Brain pericyte (primary cell): ENCODE results near the gene BOD1.
A peak's percentile ranks its signal among the peaks of the same experiment; 100 is the strongest.

Experiments
- DNase-seq: peaks from one replicate; pipeline ENCODE4 v3.0.0-alpha.2; 2012; ENCODE audit warnings: low read depth, low spot score

The BOD1 gene

DNA sequence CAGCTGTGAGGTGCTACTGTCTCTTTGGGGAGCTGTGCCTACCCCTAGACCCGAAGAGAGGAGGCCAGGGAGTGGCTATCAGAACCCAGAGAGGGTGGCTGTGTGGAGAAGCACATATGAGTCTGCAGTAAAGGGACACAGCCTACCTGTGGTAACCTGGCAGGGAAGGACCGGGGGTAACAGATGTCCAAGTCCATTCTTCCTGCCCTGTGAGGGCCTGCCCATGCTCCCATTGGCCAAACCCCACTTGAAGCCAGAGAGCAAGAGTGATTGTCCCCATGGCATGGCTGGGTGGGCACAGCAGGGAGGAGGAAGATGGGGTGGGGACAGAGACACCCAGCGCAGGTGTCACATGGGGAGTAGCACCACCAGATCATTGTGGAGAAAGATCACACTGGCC is 39.3 kb downstream of the BOD1 start:
- no peak for DNase-seq

DNA sequence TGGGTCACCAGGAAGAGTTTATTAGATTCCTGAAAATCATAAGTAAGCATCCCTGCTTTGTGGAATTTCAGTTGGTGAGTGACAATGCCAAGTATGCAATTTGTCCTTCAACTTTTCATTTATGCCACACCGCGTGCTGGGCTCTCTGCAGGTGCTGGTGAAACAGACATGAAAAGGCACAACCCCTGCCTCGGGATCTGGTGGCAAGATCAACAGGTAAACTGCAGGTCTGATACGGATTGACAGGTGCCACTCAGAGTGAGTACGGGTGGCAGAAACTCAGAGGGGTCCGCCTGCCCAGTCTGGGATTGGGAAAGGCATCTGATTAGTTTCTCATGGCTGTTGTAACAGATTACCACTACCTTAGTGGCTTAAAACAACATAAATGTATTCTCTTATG is 40.5 kb downstream of the BOD1 start:
- no peak for DNase-seq

DNA sequence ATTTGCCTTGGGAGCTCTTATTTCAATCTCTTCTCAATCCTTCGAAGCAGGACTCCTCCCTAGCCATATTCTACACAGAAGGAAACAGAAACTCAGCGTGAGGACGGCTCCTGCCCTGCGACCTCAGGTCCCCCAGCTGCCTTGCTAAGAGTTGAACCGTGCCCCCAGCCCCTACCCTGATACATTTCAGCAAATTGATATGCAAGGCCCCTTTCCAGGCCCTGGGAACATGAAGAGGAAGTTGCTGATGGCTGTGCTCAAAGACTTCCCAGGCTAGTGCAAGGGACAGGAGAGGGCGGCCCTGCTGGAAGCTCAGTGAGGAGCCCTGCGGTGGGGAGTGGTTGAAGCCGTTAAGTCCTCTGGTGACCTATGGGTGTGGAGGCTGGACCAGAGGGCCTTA is 41.5 kb downstream of the BOD1 start:
- DNase-seq, result no peak

DNA sequence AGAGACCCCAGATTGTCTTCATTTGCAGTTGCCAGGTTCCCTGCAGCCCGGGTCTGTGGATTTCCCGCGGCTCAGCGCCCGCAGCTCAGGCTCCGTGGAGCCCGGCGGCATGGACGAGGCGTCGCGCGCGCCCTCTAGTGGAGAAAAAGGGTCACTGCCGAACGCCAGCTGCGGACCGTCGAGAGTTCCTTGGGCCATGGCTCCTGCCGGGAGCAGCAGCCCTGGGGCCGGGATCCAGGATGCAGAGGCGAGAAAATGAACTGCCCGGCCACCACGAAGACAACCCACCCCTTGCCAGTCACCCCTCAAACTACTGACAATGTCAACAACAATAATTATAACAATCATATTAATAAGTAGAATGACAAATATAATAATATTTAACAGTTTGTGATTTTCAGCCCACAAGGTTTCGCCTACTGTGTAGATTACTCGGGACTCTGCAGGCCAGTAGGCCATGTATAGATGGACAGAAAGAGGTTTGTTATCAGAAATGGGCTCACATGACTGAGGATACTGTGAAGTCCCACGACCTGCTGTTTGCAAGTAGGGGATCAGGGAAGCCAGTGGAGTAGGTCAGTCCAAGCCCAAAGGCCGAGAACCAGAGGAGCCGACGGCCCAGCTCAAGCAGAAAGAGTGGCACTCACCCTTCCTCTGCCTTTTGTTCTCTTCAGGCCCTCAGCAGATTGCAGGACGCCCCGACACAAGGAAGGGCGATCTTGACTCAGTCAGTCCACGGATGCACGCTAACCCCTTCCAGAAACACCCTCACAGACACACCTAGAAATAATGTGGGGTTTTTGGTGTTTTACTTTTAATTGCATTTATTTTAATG is 43.1 kb downstream of the BOD1 start:
- peak; percentile 27 for DNase-seq

DNA sequence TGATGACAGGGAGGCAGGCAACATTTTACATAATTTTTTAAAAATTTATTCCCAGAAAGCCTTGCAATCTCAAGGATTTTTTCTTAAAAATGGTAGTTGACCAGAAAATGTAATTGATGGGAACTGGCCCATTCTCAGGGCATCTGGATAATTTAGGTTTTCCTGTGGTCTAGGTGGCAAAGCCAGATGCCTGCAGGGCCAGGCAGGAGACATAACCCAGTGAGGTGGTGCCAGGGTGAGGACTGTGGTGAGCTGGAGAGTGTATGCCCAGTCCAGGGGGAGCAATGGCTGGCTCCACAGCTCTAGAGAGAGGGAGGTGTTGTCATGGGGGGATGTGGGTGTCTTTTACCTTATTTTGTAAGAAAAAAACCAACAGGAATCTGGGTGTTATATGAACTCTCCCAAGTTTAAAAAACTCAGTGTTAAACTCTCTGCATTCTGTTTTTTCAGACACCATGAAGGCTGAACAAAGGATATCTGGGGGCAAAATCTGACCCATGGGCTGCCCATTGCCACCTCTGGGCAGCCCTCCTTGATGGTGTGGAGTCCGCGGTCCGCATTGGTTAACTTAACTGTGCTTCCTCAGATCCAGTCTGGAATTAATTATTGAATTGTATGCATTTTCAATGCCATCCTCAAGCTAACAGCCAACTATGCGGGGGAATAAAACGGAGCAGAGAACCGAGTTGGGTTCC is 43.9 kb downstream of the BOD1 start:
- no peak for DNase-seq

DNA sequence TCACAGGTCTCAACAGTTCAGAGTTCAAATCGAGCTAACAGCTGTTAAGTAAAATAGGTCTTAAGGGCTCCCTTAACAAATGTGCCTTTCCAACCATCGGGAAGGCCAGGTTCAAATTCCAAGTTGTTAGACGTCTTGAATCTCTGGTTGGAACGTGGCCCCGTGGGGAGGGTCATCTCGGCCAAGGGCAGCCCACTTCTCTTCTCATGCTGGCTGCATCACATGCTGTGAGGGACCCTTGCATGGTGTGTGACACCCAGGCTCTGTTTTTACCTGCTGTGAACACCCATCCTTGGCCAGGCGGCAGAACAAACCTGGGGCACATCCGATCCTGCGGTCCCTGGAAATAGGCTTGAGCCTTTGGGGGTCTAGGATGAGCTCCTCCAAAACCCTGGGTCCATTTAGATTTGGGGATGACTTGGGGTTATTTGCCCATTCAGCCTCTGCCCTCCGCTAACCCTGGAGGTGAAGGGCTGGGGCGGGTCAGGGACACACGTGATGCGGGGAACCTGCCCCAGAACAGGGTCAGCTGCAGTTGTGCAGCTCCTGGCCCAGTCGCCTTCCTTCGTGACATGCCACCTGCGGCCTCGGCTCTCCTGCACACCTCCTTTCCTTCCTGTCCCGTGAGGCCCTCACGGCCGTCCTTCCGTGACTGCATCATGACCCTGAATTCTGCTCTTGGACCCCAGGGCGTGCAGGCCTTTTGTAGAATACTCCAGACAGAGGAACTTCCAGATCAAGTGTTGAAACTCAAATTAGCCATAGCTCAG is 45.9 kb downstream of the BOD1 start:
- DNase-seq, result no peak

DNA sequence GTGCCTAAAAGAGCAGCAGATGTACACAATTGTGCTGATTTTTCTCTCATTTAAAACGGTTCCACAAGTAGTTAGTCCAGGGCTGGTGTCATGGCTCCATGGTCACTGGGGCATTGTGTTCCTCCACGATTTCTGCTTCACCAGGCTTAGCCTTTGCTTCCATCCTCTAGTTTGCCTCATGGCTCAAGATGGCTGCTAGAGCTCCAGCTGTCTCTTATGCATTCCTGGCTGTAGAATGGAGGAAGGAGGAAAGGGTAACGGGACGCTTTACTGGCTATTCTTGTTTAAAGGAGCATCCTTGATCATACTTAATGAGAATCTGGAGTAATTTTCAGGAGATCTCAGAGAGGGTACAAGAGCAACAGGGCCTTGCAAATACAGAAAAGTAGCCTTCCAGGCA is 47.7 kb downstream of the BOD1 start:
- no peak for DNase-seq

DNA sequence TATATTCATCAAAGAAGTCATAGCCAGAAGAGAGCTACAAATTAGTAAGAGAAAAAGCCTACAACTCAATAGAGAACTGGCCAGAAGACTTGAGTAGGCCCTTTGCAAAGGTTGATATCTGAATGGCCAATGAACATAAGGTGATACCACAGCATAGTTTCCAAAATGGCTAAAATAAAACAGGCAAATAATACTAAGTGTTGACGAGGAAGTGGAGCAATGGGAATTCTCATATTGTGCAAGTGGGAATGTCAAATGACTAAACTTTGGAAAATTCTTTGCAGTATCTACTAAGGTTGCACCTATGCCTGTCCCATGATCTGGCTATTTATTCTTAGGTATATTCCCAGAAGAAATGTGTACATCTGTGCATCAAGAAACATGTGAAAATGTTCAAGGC is 48.3 kb downstream of the BOD1 start:
- no peak for DNase-seq

DNA sequence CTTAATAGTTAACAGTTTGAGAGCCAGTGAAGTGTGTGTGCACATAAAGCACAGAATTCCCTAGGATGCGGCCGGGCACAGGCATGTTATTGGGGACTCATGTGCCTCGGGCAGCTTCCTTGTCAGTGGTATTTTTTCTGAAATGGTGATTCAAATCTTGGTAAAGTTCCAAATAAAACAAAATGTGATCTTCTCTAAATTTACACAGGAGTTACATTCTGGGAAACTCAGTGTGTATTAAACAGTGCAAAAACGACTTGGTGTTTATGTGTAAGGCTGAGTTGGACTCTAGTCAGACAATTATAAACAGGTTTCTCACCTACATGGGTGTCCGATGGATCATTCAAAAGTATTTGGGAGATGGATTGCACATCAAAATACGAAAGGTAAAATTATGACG is 48.9 kb downstream of the BOD1 start:
- DNase-seq, result no peak

DNA sequence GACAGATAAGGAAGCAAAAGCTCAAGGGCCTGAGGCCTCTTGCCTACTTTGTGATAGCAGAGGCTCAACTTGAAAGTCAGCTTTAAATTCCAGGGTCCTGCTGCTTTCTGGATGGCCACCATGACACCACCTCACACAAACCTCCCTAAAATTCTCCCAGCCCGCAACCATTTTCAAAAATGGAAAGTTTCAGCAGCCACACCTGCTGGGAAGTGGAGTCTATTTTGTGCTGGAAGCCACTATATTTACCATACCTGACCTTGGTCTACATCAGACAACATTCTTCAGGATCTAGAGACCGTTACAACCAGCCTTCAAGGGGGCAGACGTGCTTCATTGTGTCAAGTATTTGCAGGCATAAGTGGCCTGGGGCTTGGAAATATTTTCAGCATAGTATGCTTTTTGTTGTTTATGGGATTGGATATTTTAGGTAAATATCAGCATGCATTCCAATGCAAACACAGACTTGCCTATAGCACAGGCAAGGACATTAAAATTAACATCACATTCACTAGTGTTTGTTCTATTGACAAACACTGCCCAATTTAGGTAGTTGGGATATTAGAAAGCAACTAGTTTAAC is 50.9 kb downstream of the BOD1 start:
- no peak for DNase-seq

DNA sequence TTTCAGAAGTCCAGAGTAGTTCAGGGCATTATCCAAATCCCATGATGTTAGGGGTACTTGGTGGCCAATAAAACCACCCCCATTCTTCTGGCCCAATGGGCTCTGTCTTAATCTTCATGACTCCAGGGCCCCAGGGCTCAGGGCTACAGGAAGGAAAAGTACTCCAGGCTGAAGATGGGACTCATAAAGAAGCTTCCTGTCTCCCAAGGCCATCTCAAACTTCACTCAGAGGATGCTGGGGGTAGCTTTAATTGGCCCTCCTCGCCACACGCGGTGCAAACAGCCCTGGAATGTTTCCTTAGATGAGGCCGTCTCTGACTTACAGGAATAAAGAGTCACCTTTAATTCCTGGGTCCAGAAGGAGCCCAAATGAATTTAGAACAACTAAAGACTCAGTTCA is 52.3 kb downstream of the BOD1 start:
- no peak for DNase-seq

DNA sequence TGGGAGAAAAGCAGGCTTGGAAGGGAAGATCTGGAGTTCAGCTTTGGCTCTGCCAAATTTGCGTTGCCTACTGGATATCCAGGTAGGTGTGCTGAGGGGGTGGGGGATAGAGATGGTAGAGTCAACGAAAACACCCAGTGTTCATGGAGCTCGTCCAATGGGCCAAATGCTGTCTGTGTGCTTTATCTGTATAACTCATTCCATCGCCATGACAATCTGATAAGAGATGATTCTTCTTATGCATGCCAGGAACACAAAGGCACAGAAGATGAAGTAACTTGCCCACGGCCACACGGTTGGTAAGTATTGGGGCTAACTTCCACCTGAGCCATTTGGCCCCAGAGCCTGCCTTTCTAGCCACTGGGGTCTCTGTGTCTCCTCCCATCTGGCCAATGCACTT is 53.2 kb downstream of the BOD1 start:
- DNase-seq, result no peak

DNA sequence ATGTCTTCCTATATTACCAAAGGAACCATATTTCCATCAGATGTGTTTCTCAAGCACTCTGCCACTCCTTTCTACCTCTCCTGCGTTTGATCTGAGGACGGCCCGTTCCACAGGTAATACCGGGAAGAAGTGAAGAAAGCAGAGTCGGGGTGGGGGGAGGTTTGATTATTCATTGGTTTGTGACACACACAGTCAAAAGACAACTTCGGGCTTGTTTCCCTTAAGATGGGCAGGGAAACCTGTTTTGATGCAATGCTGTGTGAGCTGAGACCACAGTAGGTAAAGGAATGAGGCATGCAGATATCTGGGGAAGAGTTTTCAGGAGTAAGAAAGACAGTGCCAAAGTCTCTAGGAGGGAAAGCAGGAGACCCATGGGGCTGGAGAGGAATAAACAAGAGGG is 54.0 kb downstream of the BOD1 start:
- DNase-seq, result no peak
